Endothelial cell (in vitro differentiated cells): ENCODE results near the gene LRCH1. TPM values are rescaled to one million over a fixed set of nuclear protein-coding genes. Genes with fewer than 3 reads are reported as not detected.

ENCODE experiments used
- DNase-seq: peaks from one replicate; pipeline ENCODE4 v3.0.0; 2021; ENCODE audit warnings: low spot score
- H3K27ac Mint-ChIP-seq: one replicate; pipeline ENCODE4 v1.8.0; 2021; ENCODE audit warnings: mixed read lengths, inconsistent platforms; ENCODE audit not compliant: unreplicated experiment
- H3K27me3 Mint-ChIP-seq: one replicate; pipeline ENCODE4 v1.8.0; 2021; ENCODE audit warnings: mild to moderate bottlenecking, moderate library complexity, mixed read lengths, inconsistent platforms; ENCODE audit not compliant: unreplicated experiment
- H3K36me3 Mint-ChIP-seq: one replicate; pipeline ENCODE4 v1.8.0; 2021; ENCODE audit warnings: mild to moderate bottlenecking, low read depth, mixed read lengths, inconsistent platforms; ENCODE audit not compliant: unreplicated experiment
- H3K4me1 Mint-ChIP-seq: one replicate; pipeline ENCODE4 v1.8.0; 2021; ENCODE audit warnings: mild to moderate bottlenecking, mixed read lengths, inconsistent platforms; ENCODE audit not compliant: unreplicated experiment
- H3K4me3 Mint-ChIP-seq: one replicate; pipeline ENCODE4 v1.8.0; 2021; ENCODE audit warnings: mild to moderate bottlenecking, mixed read lengths, inconsistent platforms; ENCODE audit not compliant: unreplicated experiment
- H3K9me3 Mint-ChIP-seq: one replicate; pipeline ENCODE4 v1.8.0; 2021; ENCODE audit warnings: mixed read lengths, inconsistent platforms; ENCODE audit not compliant: unreplicated experiment
- total RNA-seq: library from RNA; stranded (reverse); fragmentation: NEBNext Ultra II Directional; extraction: Animal tissue kit (Norgen Biotek cat#: 25700); gene quantifications from one replicate; pipeline ENCODE4 v1.2.1, GENCODE V29; 2021; ENCODE audit not compliant: unreplicated experiment
- TF ChIP-seq, protein P1 (sequence below): fragments of 200-600 bp; sonication (generic); IDR thresholded peaks from one replicate; pipeline ENCODE4 v1.5.0; 2021; ENCODE audit warnings: antibody characterized with exemption; ENCODE audit not compliant: unreplicated experiment

LRCH1 gene
- total RNA-seq, 1 donor from 2014 or later = 45.6 TPM

- DNase-seq = no peak
- Mint-ChIP-seq H3K4me3 (no peak overlapping the region), H3K27ac (peak overlapping the region; percentile 100), H3K27me3 (no peaks in the 10 kb centered on the region), H3K4me1 (peaks cover 86% of the 10 kb centered on the region), H3K9me3 (no peaks in the 10 kb centered on the region), H3K36me3 (peaks cover 10% of the 10 kb centered on the region)
- TF ChIP-seq, protein P1, sequence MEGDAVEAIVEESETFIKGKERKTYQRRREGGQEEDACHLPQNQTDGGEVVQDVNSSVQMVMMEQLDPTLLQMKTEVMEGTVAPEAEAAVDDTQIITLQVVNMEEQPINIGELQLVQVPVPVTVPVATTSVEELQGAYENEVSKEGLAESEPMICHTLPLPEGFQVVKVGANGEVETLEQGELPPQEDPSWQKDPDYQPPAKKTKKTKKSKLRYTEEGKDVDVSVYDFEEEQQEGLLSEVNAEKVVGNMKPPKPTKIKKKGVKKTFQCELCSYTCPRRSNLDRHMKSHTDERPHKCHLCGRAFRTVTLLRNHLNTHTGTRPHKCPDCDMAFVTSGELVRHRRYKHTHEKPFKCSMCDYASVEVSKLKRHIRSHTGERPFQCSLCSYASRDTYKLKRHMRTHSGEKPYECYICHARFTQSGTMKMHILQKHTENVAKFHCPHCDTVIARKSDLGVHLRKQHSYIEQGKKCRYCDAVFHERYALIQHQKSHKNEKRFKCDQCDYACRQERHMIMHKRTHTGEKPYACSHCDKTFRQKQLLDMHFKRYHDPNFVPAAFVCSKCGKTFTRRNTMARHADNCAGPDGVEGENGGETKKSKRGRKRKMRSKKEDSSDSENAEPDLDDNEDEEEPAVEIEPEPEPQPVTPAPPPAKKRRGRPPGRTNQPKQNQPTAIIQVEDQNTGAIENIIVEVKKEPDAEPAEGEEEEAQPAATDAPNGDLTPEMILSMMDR = no peak
These were observed 111.2 kb downstream of the LRCH1 start for GRCh38 chr13:46664195-46664594.

GRCh38 chr13:46665248-46665632, 112.3 kb downstream of the LRCH1 start:
- Mint-ChIP-seq H3K27me3 (no peaks in the 10 kb centered on the region), H3K36me3 (peaks cover 10% of the 10 kb centered on the region), H3K4me1 (peaks cover 82% of the 10 kb centered on the region), H3K27ac (peak overlapping the region; percentile 79), H3K9me3 (no peaks in the 10 kb centered on the region), H3K4me3 (peak overlapping the region; percentile 26)
- TF ChIP-seq, protein P1 = no peak
- DNase-seq = no peak

DNA sequence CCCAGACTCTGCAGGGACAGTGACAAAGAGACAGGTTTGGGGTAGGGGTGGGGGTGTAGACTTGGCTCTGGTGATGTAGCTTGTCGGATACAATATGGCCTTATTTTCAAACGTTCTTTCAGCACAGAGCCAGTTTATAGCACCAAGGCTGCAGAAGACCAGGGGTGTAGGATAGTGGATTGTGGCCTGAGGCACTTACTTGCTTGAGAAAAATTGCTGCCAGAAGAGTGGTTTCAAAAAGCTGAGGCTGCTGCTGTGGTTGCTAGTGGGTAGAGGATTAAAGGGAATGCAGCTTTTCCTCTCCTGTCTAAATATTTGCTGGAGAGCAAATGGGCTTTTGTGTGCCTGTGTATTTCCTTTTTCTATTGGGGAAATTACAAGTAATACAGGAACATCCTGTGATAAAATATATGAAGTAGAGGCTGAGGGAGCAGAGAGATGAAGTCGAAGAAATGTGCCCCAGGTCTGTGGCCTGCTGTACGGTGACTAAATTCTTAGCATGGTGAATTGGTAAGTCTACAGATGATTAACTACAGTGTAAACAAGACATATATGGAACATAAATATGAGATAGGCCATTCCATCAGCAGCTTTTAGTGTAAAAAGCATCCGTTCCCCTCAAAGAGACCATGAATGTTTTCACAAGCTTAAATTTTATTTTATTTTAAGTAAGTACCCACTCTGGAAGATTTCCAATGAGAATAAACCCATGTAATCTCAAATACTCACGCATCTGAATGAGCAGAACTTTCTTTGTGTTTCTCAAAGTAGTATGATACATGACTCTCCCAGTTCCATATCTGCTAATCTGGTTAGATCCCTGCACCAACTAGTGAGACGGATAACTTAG, 112.9 kb downstream of the LRCH1 start:
- Mint-ChIP-seq H3K27me3 (no peaks in the 10 kb centered on the region), H3K27ac (peak overlapping the region; percentile 79), H3K4me1 (peaks cover 75% of the 10 kb centered on the region), H3K36me3 (peaks cover 11% of the 10 kb centered on the region), H3K9me3 (no peaks in the 10 kb centered on the region), H3K4me3 (peak overlapping the region; percentile 26)
- DNase-seq = no peak
- TF ChIP-seq, protein P1 = no peak

DNA sequence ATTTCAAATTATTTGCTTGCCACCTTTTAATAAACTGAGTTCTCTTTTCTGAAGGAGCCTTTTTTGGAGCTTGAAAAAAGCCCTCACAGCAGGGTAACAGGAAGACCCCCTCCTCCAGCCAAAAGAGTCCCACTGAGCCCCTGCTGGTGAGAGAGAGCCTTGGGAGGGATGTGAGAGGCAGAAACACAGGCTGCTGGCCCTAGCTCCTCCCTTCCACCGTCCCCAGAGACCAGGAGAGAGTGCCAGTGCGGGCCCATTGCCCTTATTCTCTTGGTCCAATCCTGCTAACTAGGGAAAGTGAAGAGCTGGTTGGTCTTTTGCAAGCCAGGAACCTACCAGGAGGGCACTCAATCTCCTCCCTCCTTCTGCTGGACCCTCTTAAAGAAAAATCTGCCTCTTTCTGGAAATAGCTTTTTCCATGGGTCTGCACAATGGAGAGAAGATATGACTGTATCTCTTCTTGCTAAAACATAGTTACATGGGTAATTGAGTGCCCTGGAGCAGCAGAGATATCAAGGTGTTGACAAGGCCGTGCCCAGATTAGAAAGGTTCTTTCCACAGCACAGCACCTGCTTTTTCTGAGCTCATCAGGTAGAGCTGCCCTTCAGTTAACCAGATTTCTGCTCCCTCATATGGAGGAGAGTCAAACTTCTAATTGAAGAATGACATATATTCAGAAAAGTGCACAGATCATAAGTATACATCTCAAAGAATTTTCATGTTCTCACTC, 113.9 kb downstream of the LRCH1 start:
- peaks cover 19% of the 10 kb centered on the region for H3K36me3 Mint-ChIP-seq
- peaks cover 67% of the 10 kb centered on the region for H3K4me1 Mint-ChIP-seq
- H3K27me3 Mint-ChIP-seq = no peaks in the 10 kb centered on the region
- no peak overlapping the region for H3K4me3 Mint-ChIP-seq
- peak; percentile 19 for DNase-seq
- TF ChIP-seq, protein P1 = no peak
- H3K27ac Mint-ChIP-seq = peak overlapping the region; percentile 61
- no peaks in the 10 kb centered on the region for H3K9me3 Mint-ChIP-seq
